AG10803 (cell line): ENCODE results near the gene ITPR2.
"Not testable (repeated sequence)": the region's sequence is repeated elsewhere in the genome, so short reads cannot be mapped to it uniquely, and the experiment has no call there.

Experiments used
- DNase-seq: peaks from one replicate; pipeline ENCODE4 v3.0.0; 2010; ENCODE audit warnings: low read depth
- H3K4me3 ChIP-seq: 2 replicates; pipeline ENCODE4 v1.5.1; 2011; ENCODE audit warnings: mild to moderate bottlenecking, low read length, control low read depth
- TF ChIP-seq, protein P1 (sequence below): conservative IDR thresholded peaks from 2 replicates; pipeline ENCODE4 v1.5.1; 2011; ENCODE audit warnings: mild to moderate bottlenecking, low read length, control low read depth, inconsistent platforms

Gene ITPR2

DNA sequence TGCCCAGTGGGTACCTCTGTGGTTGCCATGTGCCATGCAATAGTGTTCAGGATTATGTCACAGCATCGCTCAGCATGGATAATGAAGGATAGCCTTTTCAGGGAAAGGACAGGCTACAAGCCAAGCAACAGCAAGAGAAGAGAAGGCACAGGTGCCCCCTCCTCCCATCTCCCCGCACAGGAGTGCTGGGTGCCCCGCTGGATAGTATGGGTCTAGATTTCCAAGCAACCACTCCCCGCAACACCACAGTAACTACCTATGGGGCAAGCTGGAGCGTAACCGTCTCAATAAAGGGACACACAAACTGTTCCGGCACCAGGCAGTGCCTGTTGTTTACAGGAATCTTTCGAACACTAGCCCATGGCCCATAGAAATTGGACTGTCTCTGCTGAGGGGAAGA is 222.2 kb downstream of the ITPR2 start:
- H3K4me3 ChIP-seq, result no peak overlapping the region
- DNase-seq, result no peak
- TF ChIP-seq, protein P1, sequence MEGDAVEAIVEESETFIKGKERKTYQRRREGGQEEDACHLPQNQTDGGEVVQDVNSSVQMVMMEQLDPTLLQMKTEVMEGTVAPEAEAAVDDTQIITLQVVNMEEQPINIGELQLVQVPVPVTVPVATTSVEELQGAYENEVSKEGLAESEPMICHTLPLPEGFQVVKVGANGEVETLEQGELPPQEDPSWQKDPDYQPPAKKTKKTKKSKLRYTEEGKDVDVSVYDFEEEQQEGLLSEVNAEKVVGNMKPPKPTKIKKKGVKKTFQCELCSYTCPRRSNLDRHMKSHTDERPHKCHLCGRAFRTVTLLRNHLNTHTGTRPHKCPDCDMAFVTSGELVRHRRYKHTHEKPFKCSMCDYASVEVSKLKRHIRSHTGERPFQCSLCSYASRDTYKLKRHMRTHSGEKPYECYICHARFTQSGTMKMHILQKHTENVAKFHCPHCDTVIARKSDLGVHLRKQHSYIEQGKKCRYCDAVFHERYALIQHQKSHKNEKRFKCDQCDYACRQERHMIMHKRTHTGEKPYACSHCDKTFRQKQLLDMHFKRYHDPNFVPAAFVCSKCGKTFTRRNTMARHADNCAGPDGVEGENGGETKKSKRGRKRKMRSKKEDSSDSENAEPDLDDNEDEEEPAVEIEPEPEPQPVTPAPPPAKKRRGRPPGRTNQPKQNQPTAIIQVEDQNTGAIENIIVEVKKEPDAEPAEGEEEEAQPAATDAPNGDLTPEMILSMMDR, result no peak

- DNase-seq, result no peak
- TF ChIP-seq, protein P1, result no peak
- no peak overlapping the region for H3K4me3 ChIP-seq
Measured at GRCh38 chr12:26609986-26610385, 223.0 kb downstream of the ITPR2 start.

- peak; percentile 86 for DNase-seq
- TF ChIP-seq, protein P1, result no peak
- no peak overlapping the region for H3K4me3 ChIP-seq
Measured at GRCh38 chr12:26608706-26609105, 224.3 kb downstream of the ITPR2 start.

DNA sequence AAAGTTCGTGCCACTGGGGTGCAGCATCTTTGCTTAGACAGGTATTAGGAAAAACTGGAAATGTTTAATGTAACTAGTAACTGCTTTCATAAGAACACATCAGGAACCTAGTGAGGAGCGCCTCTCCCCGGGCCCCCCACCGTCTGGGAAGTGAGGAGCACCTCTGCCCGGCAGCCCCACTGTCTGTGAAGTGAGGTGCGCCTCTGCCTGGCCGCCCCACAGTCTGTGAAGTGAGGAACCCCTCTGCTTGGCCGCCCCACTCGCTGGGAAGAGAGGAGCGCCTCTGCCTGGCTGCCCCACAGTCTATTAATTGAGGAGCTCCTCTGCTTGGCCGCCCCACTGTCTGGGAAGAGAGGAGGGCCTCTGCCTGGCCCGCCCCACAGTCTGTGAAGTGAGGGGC is 224.7 kb downstream of the ITPR2 start:
- no peak overlapping the region for H3K4me3 ChIP-seq
- no peak for DNase-seq
- TF ChIP-seq, protein P1, result no peak

DNA sequence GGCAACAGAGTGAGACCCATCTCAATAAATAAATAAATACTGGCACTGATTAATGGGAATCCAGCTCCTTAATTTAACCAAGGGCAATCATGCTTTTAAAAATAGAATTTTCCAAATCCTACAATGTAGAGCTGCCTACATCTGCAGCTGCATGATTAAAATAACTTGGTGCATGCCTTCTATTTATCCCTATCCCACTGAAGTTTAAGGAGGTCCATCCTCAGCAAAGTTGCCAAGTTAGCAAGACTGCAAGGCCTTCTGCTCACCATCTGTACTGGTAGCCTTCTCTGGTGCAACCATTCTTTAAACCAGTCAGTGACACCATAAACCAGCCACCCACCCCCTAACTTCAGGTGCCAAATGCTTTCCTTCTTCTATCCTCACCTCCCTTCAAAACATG is 226.1 kb downstream of the ITPR2 start:
- H3K4me3 ChIP-seq, result no peak overlapping the region
- TF ChIP-seq, protein P1, result no peak
- DNase-seq, result peak; percentile 14

DNA sequence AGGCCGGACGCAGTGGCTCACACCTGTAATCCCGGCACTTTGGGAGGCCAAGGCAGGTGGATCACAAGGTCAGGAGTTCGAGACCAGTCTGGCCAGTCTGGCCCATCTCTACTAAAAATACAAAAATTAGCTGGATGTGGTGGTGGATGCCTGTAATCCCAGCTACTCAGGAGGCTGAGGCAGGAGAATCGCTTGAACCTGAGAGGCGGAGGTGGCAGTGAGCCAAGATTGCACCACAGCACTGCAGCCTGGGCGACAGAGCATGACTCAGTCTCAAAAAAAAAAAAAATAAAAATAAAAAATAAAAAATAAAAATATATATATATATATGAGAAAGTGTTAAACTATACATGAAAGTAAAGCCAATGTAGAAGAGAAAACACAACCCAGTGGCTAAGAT is 228.2 kb downstream of the ITPR2 start:
- not testable (repeated sequence) for DNase-seq, H3K4me3 ChIP-seq

- no peak overlapping the region for H3K4me3 ChIP-seq
- no peak for DNase-seq
- TF ChIP-seq, protein P1, result no peak
Measured at GRCh38 chr12:26599096-26599695, 233.8 kb downstream of the ITPR2 start.

DNA sequence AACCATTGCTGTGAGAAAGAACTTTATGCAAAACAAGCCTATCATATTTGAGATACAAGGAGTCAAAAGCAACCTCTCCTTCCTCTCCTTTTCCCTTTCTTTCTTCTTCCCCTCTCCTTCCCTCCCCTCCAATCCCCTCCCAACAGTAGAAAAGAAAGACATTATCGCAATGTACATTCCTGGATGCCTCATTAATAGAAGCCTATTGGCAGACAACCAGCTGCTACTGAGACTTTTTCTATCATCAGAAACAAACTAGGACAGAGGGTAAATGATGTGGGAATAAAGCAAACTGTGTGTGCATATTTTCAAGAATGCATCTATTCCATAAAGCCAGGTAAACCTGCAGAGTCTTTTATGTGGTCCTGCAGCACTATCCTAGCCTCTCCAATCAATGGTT is 237.2 kb downstream of the ITPR2 start:
- DNase-seq, result peak; percentile 12
- no peak overlapping the region for H3K4me3 ChIP-seq
- TF ChIP-seq, protein P1, result no peak
